HEK293 (cell line): ENCODE data around the gene DKK2.

Experiments
- CTCF ChIA-PET: fragments of 350-600 bp; formaldehyde crosslinking; extraction: SDS; loops from one replicate; lab custom pipeline; 2021; ENCODE audit warnings: antibody characterized with exemption; lab: Yijun Ruan, JAX
- POLR2A ChIA-PET: fragments of 300-600 bp; formaldehyde crosslinking; extraction: SDS; loops from one replicate; lab custom pipeline; 2020; ENCODE audit warnings: antibody characterized with exemption, inconsistent platforms; lab: Yijun Ruan, JAX
- H3K27ac ChIP-seq: fragments of 200-500 bp; sonication (Bioruptor generic); 2 replicates; pipeline ENCODE4 v1.5.1; 2014; ENCODE audit warnings: low read depth, low read length, control low read depth, inconsistent platforms; ENCODE audit errors: extremely low read depth
- H3K36me3 ChIP-seq, 2 experiments: fragments of 200-500 bp in 1 of 2; sonication (Bioruptor generic) in 1 of 2; 1 replicate in 1 of 2; 2 replicates in 1 of 2; pipeline ENCODE4 v1.5.1; 2014 to 2017; ENCODE audit warnings: inconsistent platforms in 2 of 2, low read length in 2 of 2; ENCODE audit not compliant: control insufficient read depth in 2 of 2, insufficient read depth in 1 of 2
- H3K4me1 ChIP-seq: fragments of 200-500 bp; sonication (Bioruptor generic); 2 replicates; pipeline ENCODE4 v1.5.1; 2014; ENCODE audit warnings: mild to moderate bottlenecking, low read length, inconsistent platforms; ENCODE audit not compliant: control insufficient read depth, insufficient read depth
- H3K4me3 ChIP-seq: 2 replicates; pipeline ENCODE4 v1.5.1; 2011; ENCODE audit warnings: low read depth, mild to moderate bottlenecking, control low read depth, low read length, moderate library complexity
- H3K9me3 ChIP-seq: fragments of 200-500 bp; sonication (Bioruptor generic); 2 replicates; pipeline ENCODE4 v1.5.1; 2014; ENCODE audit warnings: low read depth, low read length, inconsistent platforms; ENCODE audit not compliant: control insufficient read depth, insufficient read depth
- GLIS2 ChIP-seq: fragments of 450-650 bp; formaldehyde crosslinking; IDR thresholded peaks from 2 replicates; pipeline ENCODE4 v1.5.1; 2016; ENCODE audit warnings: missing biosample characterization, missing genetic modification characterization
- KLF10 ChIP-seq: fragments of 450-650 bp; IDR thresholded peaks from 2 replicates; pipeline ENCODE4 v1.5.1; 2018; ENCODE audit warnings: missing biosample characterization, mild to moderate bottlenecking, missing genetic modification characterization
- SP3 ChIP-seq: fragments of 450-650 bp; formaldehyde crosslinking; IDR thresholded peaks from 2 replicates; pipeline ENCODE4 v1.5.1; 2016; ENCODE audit warnings: missing biosample characterization, missing genetic modification characterization
- YY2 ChIP-seq: fragments of 450-650 bp; formaldehyde crosslinking; IDR thresholded peaks from 2 replicates; pipeline ENCODE4 v1.5.1; 2016; ENCODE audit warnings: missing biosample characterization, missing genetic modification characterization
- ZNF140 ChIP-seq: fragments of 450-650 bp; formaldehyde crosslinking; IDR thresholded peaks from 2 replicates; pipeline ENCODE4 v1.5.1; 2016; ENCODE audit warnings: missing biosample characterization, missing genetic modification characterization
- ZNF175 ChIP-seq: fragments of 450-650 bp; formaldehyde crosslinking; IDR thresholded peaks from 2 replicates; pipeline ENCODE4 v1.5.1; 2016; ENCODE audit warnings: missing biosample characterization, missing genetic modification characterization
- ZNF202 ChIP-seq: fragments of 450-650 bp; formaldehyde crosslinking; IDR thresholded peaks from 2 replicates; pipeline ENCODE4 v1.5.1; 2016; ENCODE audit warnings: missing biosample characterization, missing genetic modification characterization, borderline replicate concordance
- ZNF214 ChIP-seq: fragments of 450-650 bp; formaldehyde crosslinking; IDR thresholded peaks from 2 replicates; pipeline ENCODE4 v1.5.1; 2017; ENCODE audit warnings: missing biosample characterization, mild to moderate bottlenecking, missing genetic modification characterization, borderline replicate concordance
- ZNF221 ChIP-seq: fragments of 450-650 bp; formaldehyde crosslinking; IDR thresholded peaks from 2 replicates; pipeline ENCODE4 v1.5.1; 2017; ENCODE audit warnings: missing biosample characterization, missing genetic modification characterization, borderline replicate concordance
- ZNF24 ChIP-seq: fragments of 450-650 bp; formaldehyde crosslinking; IDR thresholded peaks from 2 replicates; pipeline ENCODE4 v1.5.1; 2016; ENCODE audit warnings: missing biosample characterization, missing genetic modification characterization
- ZNF248 ChIP-seq: fragments of 450-650 bp; formaldehyde crosslinking; IDR thresholded peaks from 2 replicates; pipeline ENCODE4 v1.5.1; 2017; ENCODE audit warnings: missing biosample characterization, missing genetic modification characterization
- ZNF266 ChIP-seq: fragments of 450-650 bp; formaldehyde crosslinking; IDR thresholded peaks from 2 replicates; pipeline ENCODE4 v1.5.1; 2016; ENCODE audit warnings: missing biosample characterization, missing genetic modification characterization, low read depth
- ZNF366 ChIP-seq: fragments of 450-650 bp; formaldehyde crosslinking; conservative IDR thresholded peaks from 2 replicates; pipeline ENCODE4 v1.5.1; 2016; ENCODE audit warnings: missing biosample characterization, missing genetic modification characterization
- ZNF501 ChIP-seq: fragments of 450-650 bp; formaldehyde crosslinking; IDR thresholded peaks from 2 replicates; pipeline ENCODE4 v1.5.1; 2016; ENCODE audit warnings: missing biosample characterization, missing genetic modification characterization
- ZNF629 ChIP-seq: fragments of 450-650 bp; formaldehyde crosslinking; IDR thresholded peaks from 2 replicates; pipeline ENCODE4 v1.5.1; 2017; ENCODE audit warnings: missing biosample characterization, missing genetic modification characterization
- ZNF658 ChIP-seq: fragments of 450-650 bp; formaldehyde crosslinking; IDR thresholded peaks from 2 replicates; pipeline ENCODE4; 2016; ENCODE audit warnings: missing biosample characterization, missing genetic modification characterization
- TF ChIP-seq, protein P1 (sequence below): fragments of 450-650 bp; formaldehyde crosslinking; IDR thresholded peaks from 2 replicates; pipeline ENCODE4 v1.5.1; 2016; ENCODE audit warnings: missing biosample characterization, missing genetic modification characterization
- TF ChIP-seq, protein P2 (sequence below): fragments of 450-650 bp; formaldehyde crosslinking; IDR thresholded peaks from 2 replicates; pipeline ENCODE4 v1.5.1; 2016; ENCODE audit warnings: missing biosample characterization, missing genetic modification characterization
- TF ChIP-seq, protein P3 (sequence below): fragments of 450-650 bp; formaldehyde crosslinking; IDR thresholded peaks from 2 replicates; pipeline ENCODE4 v1.5.1; 2016; ENCODE audit warnings: missing biosample characterization, missing genetic modification characterization
- TF ChIP-seq, protein P4 (sequence below): fragments of 450-650 bp; formaldehyde crosslinking; IDR thresholded peaks from 2 replicates; pipeline ENCODE4 v1.5.1; 2017; ENCODE audit warnings: missing biosample characterization, missing genetic modification characterization
- TF ChIP-seq, protein P5 (sequence below): fragments of 450-650 bp; formaldehyde crosslinking; IDR thresholded peaks from 2 replicates; pipeline ENCODE4 v1.5.1; 2016; ENCODE audit warnings: missing biosample characterization, missing genetic modification characterization
- TF ChIP-seq, protein P6 (sequence below): fragments of 450-650 bp; formaldehyde crosslinking; IDR thresholded peaks from 2 replicates; pipeline ENCODE4 v1.5.1; 2016; ENCODE audit warnings: missing biosample characterization, missing genetic modification characterization
- TF ChIP-seq, protein P7 (sequence below): fragments of 450-650 bp; formaldehyde crosslinking; IDR thresholded peaks from 2 replicates; pipeline ENCODE4 v1.5.1; 2017; ENCODE audit warnings: missing biosample characterization, missing genetic modification characterization

The DKK2 gene

DNA sequence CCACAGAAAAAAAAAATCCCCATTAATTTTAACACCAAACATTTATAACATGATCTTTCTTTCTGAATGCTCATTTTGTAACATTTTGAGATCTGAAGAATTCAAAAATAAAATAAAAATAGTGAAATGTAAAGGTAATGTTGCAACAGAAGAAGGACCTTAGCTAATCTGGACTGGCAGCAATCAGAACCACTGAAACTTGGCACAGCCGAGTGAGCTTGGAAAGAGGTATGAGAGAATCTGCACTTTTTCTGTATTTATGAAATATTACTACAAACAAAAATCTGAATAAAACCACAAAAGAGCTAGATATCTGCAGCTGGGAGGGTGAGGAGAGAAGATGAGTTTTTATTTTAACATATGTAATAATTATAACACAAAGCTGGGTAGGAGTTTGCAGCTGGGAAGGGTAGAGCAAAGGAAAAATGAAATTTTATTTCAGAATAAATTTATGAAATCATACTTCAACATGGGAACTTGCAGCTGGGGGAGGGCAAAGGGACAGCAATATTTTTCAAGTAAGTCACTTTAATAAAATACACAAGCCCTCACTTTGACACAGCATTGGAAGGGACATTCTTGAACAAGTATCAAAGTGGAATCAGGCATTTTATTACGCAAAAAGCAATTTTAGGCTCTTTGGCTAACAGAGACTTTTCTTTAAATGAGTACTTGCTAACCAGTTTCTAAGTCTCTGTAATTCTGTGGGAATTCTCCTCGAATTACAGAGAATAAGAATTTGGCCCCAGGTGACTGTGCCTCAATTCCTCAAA, 26.7 kb downstream of the DKK2 start (continued):
- TF ChIP-seq ZNF175 (tag by site-specific recombination) (no peak), ZNF24 (tag by site-specific recombination) (no peak), YY2 (tag by site-specific recombination) (no peak), ZNF214 (no peak)
- TF ChIP-seq, protein P1, sequence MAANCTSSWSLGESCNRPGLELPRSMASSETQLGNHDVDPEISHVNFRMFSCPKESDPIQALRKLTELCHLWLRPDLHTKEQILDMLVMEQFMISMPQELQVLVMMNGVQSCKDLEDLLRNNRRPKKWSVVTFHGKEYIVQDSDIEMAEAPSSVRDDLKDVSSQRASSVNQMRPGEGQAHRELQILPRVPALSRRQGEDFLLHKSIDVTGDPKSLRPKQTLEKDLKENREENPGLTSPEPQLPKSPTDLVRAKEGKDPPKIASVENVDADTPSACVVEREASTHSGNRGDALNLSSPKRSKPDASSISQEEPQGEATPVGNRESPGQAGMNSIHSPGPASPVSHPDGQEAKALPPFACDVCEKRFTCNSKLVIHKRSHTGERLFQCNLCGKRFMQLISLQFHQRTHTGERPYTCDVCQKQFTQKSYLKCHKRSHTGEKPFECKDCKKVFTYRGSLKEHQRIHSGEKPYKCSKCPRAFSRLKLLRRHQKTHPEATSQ = no peak
- TF ChIP-seq, all 188 proteins: peak for 0

DNA sequence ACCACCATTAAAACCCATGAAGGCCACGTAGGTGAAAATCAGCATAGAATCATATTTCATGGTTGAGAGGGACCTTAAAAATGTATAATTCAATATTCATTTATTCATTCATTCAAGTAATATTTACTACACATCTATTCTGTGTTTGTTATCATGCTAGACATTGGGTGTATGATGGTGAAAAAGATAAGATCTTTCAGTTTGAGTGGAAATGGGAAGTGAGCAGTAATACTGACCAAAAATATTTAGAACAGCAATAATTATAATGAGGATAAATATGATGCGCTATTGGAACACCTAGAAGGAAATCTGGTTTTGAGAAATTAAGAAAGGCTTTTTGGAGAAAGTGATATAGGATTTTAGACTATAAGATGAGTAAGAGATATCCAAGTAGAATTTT, 28.0 kb downstream of the DKK2 start:
- Histone ChIP-seq H3K4me1 (no peaks in the 10 kb centered on the region), H3K9me3 (no peaks in the 10 kb centered on the region), H3K4me3 (no peak overlapping the region), H3K36me3 (no peaks in the 10 kb centered on the region), H3K27ac (no peak overlapping the region)
- ChIA-PET POLR2A (no interaction called here), CTCF (no interaction called here)
- TF ChIP-seq, protein P2, sequence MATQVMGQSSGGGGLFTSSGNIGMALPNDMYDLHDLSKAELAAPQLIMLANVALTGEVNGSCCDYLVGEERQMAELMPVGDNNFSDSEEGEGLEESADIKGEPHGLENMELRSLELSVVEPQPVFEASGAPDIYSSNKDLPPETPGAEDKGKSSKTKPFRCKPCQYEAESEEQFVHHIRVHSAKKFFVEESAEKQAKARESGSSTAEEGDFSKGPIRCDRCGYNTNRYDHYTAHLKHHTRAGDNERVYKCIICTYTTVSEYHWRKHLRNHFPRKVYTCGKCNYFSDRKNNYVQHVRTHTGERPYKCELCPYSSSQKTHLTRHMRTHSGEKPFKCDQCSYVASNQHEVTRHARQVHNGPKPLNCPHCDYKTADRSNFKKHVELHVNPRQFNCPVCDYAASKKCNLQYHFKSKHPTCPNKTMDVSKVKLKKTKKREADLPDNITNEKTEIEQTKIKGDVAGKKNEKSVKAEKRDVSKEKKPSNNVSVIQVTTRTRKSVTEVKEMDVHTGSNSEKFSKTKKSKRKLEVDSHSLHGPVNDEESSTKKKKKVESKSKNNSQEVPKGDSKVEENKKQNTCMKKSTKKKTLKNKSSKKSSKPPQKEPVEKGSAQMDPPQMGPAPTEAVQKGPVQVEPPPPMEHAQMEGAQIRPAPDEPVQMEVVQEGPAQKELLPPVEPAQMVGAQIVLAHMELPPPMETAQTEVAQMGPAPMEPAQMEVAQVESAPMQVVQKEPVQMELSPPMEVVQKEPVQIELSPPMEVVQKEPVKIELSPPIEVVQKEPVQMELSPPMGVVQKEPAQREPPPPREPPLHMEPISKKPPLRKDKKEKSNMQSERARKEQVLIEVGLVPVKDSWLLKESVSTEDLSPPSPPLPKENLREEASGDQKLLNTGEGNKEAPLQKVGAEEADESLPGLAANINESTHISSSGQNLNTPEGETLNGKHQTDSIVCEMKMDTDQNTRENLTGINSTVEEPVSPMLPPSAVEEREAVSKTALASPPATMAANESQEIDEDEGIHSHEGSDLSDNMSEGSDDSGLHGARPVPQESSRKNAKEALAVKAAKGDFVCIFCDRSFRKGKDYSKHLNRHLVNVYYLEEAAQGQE (tag by site-specific recombination) = no peak
- TF ChIP-seq KLF10 (tag by site-specific recombination) (no peak), ZNF202 (tag by site-specific recombination) (no peak), ZNF266 (tag by site-specific recombination) (no peak), ZNF658 (tag by site-specific recombination) (no peak), SP3 (no peak), GLIS2 (tag by site-specific recombination) (no peak), ZNF366 (no peak), ZNF221 (tag by site-specific recombination) (no peak), ZNF248 (tag by site-specific recombination) (no peak), ZNF629 (tag by site-specific recombination) (no peak), ZNF140 (tag by site-specific recombination) (no peak), ZNF501 (tag by site-specific recombination) (no peak)
- TF ChIP-seq, protein P3, sequence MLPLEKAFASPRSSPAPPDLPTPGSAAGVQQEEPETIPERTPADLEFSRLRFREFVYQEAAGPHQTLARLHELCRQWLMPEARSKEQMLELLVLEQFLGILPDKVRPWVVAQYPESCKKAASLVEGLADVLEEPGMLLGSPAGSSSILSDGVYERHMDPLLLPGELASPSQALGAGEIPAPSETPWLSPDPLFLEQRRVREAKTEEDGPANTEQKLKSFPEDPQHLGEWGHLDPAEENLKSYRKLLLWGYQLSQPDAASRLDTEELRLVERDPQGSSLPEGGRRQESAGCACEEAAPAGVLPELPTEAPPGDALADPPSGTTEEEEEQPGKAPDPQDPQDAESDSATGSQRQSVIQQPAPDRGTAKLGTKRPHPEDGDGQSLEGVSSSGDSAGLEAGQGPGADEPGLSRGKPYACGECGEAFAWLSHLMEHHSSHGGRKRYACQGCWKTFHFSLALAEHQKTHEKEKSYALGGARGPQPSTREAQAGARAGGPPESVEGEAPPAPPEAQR = no peak
- TF ChIP-seq, protein P4, sequence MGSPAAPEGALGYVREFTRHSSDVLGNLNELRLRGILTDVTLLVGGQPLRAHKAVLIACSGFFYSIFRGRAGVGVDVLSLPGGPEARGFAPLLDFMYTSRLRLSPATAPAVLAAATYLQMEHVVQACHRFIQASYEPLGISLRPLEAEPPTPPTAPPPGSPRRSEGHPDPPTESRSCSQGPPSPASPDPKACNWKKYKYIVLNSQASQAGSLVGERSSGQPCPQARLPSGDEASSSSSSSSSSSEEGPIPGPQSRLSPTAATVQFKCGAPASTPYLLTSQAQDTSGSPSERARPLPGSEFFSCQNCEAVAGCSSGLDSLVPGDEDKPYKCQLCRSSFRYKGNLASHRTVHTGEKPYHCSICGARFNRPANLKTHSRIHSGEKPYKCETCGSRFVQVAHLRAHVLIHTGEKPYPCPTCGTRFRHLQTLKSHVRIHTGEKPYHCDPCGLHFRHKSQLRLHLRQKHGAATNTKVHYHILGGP = no peak
- TF ChIP-seq, protein P5, sequence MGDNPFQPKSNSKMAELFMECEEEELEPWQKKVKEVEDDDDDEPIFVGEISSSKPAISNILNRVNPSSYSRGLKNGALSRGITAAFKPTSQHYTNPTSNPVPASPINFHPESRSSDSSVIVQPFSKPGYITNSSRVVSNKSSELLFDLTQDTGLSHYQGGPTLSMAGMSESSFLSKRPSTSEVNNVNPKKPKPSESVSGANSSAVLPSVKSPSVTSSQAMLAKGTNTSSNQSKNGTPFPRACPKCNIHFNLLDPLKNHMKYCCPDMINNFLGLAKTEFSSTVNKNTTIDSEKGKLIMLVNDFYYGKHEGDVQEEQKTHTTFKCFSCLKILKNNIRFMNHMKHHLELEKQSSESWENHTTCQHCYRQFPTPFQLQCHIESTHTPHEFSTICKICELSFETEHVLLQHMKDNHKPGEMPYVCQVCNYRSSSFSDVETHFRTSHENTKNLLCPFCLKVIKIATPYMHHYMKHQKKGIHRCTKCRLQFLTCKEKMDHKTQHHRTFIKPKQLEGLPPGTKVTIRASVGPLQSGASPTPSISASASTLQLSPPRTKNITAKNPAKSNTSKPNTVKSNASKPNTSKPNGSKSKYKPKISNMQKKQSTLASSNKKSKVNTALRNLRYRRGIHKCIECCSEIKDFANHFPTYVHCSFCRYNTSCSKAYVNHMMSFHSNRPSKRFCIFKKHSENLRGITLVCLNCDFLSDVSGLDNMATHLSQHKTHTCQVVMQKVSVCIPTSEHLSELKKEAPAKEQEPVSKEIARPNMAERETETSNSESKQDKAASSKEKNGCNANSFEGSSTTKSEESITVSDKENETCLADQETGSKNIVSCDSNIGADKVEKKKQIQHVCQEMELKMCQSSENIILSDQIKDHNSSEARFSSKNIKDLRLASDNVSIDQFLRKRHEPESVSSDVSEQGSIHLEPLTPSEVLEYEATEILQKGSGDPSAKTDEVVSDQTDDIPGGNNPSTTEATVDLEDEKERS (tag by site-specific recombination) = no peak
- TF ChIP-seq, protein P6, sequence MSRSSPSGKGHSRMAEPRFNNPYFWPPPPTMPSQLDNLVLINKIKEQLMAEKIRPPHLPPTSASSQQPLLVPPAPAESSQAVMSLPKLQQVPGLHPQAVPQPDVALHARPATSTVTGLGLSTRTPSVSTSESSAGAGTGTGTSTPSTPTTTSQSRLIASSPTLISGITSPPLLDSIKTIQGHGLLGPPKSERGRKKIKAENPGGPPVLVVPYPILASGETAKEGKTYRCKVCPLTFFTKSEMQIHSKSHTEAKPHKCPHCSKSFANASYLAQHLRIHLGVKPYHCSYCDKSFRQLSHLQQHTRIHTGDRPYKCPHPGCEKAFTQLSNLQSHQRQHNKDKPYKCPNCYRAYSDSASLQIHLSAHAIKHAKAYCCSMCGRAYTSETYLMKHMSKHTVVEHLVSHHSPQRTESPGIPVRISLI = no peak
- TF ChIP-seq, protein P7, sequence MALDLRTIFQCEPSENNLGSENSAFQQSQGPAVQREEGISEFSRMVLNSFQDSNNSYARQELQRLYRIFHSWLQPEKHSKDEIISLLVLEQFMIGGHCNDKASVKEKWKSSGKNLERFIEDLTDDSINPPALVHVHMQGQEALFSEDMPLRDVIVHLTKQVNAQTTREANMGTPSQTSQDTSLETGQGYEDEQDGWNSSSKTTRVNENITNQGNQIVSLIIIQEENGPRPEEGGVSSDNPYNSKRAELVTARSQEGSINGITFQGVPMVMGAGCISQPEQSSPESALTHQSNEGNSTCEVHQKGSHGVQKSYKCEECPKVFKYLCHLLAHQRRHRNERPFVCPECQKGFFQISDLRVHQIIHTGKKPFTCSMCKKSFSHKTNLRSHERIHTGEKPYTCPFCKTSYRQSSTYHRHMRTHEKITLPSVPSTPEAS = no peak
